Measurements from ENCODE around the gene CFAP161.

CFAP161 gene

GRCh38 chr15:81197255-81197630 is 63.2 kb downstream of the CFAP161 start:
- no peak for TF ChIP-seq EZH2phosphoT487 (IDR thresholded peaks at IDR 0.05; ENCODE audit: borderline replicate concordance, low read length)
- TF ChIP-seq CTCF (IDR thresholded peaks at IDR 0.05; ENCODE audit: low read depth, low read length, poor library complexity, severe bottlenecking) = no peak
- Histone ChIP-seq H3F3A (ENCODE audit: control insufficient read depth, insufficient read depth) (no peaks in the 10 kb centered on the region), H3K9me3 (ENCODE audit: control insufficient read depth, insufficient read depth, low read length) (no peaks in the 10 kb centered on the region), H3K27me3 (ENCODE audit: control insufficient read depth, low read length) (peaks cover 6% of the 10 kb centered on the region; the same call in 1 of the 2 replicates), H3K27ac (ENCODE audit: low read depth, low read length) (no peak overlapping the region), H3K4me2 (ENCODE audit: low read length) (no peak overlapping the region), H3K4me1 (ENCODE audit: control insufficient read depth, low read length) (no peaks in the 10 kb centered on the region), H4K20me1 (ENCODE audit: control insufficient read depth, insufficient read depth, low read depth, low read length) (no peaks in the 10 kb centered on the region), H3K79me2 (ENCODE audit: control insufficient read depth, low read length) (no peaks in the 10 kb centered on the region), H3K4me3 (ENCODE audit: low read length) (no peak overlapping the region), H3K36me3 (ENCODE audit: control insufficient read depth, low read length) (no peaks in the 10 kb centered on the region), H3K9me2 (replicated peaks; ENCODE audit: control insufficient read depth, low read length) (no peaks in the 10 kb centered on the region)

GRCh38 chr15:81197688-81198281 is 63.7 kb downstream of the CFAP161 start:
- Histone ChIP-seq H3K4me1 (ENCODE audit: control insufficient read depth, low read length) (no peaks in the 10 kb centered on the region), H3F3A (ENCODE audit: control insufficient read depth, insufficient read depth) (no peaks in the 10 kb centered on the region), H3K9me3 (ENCODE audit: control insufficient read depth, insufficient read depth, low read length) (no peaks in the 10 kb centered on the region), H3K36me3 (ENCODE audit: control insufficient read depth, low read length) (no peaks in the 10 kb centered on the region), H3K9me2 (replicated peaks; ENCODE audit: control insufficient read depth, low read length) (no peaks in the 10 kb centered on the region), H3K27ac (ENCODE audit: low read depth, low read length) (no peak overlapping the region), H3K4me2 (ENCODE audit: low read length) (no peak overlapping the region), H3K4me3 (ENCODE audit: low read length) (no peak overlapping the region), H3K27me3 (ENCODE audit: control insufficient read depth, low read length) (peaks cover 5% of the 10 kb centered on the region; the same call in 1 of the 2 replicates), H4K20me1 (ENCODE audit: control insufficient read depth, insufficient read depth, low read depth, low read length) (no peaks in the 10 kb centered on the region), H3K79me2 (ENCODE audit: control insufficient read depth, low read length) (no peaks in the 10 kb centered on the region)
- TF ChIP-seq CTCF (IDR thresholded peaks at IDR 0.05; ENCODE audit: low read depth, low read length, poor library complexity, severe bottlenecking) = no peak
- no peak for TF ChIP-seq EZH2phosphoT487 (IDR thresholded peaks at IDR 0.05; ENCODE audit: borderline replicate concordance, low read length)
